Hematopoietic multipotent progenitor cell treated with erythropoietin and hydrocortisone succinate and interleukin-3 and kit ligand, for 8 days (in vitro differentiated cells): ENCODE measurements around the gene SOD3.

Source experiments
- DNase-seq: peaks from one replicate; pipeline ENCODE4 v3.0.0-alpha.2; 2015

Gene SOD3

DNA sequence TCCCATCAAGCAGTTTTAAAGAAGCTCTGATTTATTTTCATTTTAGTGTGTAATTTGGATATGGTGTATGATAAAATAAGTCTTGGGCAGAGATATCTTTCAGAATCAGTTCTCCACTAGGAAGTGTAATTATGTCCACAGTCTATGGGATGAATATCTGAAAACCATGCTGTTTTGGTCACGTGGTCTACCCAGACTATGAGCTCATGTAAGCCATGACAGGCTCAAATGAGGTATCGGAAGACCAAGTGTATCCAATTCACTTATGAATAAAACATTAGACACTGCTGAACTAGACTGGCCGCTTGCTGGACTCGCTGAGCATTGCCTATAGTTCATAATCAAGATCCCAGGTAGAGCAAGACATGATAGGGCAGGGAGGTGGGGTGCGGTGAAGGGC is 50.5 kb downstream of the SOD3 start:
- DNase-seq: no peak

DNA sequence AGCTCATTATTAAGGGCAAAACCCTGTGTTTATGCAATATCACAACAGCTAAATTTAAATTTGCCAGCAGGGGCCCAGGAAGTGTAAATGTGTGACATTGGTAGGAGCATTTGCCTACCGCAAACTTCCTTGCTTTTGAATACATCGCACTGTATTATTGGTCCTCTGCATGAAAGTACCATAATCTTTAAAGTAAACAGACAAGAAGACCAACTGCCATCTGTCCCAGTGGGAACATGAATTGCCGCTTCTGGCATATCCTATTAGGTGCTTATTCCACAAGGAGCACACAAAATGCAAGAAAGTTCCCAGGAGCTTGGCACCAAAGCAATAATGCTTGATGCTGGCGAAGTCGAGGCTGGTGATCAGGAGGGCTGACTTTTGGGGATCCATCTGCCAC is 51.3 kb downstream of the SOD3 start:
- no peak for DNase-seq

GRCh38 chr4:24849351-24849750 is 54.0 kb downstream of the SOD3 start:
- DNase-seq: no peak

DNA sequence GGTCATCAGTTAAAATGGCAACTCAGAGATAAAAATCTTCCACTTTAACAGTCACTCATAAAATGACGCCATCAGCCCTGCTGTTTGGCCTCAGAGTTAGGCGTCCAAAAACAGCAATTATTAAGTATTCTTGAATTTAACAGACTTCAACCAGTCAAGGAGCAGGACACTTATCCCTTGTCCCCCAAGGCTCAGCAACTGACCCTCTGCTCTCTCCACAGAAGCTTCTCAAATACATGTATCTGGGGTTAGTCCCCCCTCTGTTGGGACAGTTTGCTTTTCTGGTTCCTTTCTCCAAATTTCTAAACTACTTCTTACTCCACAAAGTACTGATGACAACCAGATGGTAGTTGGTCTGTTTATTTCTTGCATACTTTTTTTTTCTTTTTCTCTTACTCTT is 54.4 kb downstream of the SOD3 start:
- no peak for DNase-seq
